Hypothalamus (tissue), 51 donors: Measurements from ENCODE around the gene BTBD16.

Experiments used
- DNase-seq, 51 donors: peaks; one replicate each; lab custom pipeline; 2025; lab: John Stamatoyannopoulos, UW

BTBD16 gene

DNA sequence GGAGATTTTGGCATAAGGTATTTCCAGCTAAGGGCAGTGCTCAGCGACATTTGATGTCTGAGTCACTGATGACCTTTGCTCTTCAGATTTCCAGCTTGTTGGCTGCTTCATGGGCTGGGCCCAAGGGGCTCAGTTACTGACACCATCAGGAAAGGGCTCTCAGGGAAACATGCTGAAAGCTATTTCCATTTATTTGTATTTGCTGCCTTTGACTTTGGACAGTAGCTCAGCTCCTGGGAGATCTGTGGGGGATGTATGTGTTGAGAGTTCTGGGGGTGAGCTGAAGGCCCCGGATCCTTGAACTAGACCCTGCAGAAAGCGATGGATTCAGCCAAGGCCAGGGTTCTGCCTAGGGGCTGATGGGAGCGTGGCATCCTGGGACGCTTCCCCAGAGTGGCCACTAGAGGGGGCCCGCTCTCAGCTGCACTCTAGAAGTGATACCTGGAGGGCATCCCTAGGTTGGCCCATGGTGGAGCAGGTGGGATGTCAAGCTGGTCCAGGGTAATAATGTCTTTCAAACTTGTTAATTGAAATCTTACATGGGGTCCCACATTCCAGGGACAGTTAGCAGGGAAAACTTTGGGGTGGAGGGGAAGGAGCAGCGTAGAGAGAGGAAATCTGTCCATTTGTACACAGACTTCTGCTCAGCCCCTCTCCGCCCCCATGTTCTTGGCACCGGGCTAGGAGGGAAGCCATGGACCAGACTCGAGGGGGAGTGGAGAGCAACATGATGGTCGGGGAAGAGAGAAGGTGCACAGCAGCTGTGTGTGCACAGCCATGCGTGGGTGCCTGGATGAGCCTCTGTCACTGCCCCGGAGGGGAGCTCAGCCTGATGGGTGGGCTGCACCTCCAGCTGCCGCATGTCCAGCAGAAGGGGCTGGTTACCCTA lies 3.0 kb upstream of the BTBD16 start:
- peak in 27 of 51 donors; percentile 6 to 70 (median 23) for DNase-seq

- no peak for DNase-seq
These were observed 1.9 kb upstream of the BTBD16 start for GRCh38 chr10:122269059-122269687.

GRCh38 chr10:122273966-122274545 lies 3.0 kb downstream of the BTBD16 start:
- no peak for DNase-seq

- DNase-seq = no peak
These were observed 5.6 kb downstream of the BTBD16 start for GRCh38 chr10:122276611-122277208.

DNA sequence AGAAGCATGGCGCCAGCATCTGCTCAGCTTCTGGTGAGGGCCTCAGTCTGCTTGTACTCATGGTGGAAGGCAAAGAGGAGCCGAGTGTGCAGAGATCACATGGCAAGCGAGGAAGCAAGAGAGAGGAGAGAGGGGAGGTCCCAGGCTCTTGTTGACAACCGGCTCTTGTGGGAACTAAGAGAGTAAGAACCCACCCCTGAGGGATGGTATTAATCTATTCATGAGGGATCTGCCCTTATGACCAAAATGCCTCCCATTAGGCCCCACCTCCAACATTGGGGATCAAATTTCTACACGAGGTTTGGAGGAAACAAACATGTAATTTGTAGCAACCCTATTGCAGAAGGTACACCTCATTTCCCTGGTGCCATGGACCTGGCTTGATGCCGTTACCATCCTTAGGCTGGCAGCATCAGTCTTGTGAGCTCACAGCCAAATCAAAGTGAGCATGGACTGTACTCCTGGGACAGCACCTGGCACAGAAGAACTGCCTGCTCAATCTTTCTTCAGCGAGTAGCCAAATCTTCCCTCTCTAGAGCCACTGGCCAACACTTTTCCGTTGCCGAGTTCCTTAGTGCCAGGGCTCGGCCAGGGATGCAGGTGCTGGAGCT lies 6.5 kb downstream of the BTBD16 start:
- no peak for DNase-seq

GRCh38 chr10:122279725-122280141 lies 8.6 kb downstream of the BTBD16 start:
- peak in 30 of 51 donors; percentile 9 to 68 (median 32) for DNase-seq

DNA sequence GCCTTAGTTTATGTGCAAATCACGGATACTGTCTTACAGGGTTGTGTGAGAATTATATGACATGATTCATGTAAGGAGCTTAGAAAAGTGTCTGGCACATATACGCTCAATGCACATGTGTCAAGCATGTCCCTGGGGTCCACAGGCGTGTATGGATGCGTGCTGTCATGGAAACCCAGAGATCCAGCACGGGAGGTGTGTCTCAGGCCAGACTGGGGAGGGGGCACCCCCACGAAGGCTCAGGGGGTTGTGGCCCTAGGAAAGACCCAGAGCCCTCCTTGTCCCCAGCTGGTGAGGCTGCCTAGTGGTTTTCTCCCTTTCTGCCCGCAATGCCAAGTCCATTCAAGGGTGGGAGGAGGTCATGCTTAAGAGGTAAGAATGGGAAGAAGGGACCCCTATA lies 9.1 kb downstream of the BTBD16 start:
- DNase-seq = no peak

DNA sequence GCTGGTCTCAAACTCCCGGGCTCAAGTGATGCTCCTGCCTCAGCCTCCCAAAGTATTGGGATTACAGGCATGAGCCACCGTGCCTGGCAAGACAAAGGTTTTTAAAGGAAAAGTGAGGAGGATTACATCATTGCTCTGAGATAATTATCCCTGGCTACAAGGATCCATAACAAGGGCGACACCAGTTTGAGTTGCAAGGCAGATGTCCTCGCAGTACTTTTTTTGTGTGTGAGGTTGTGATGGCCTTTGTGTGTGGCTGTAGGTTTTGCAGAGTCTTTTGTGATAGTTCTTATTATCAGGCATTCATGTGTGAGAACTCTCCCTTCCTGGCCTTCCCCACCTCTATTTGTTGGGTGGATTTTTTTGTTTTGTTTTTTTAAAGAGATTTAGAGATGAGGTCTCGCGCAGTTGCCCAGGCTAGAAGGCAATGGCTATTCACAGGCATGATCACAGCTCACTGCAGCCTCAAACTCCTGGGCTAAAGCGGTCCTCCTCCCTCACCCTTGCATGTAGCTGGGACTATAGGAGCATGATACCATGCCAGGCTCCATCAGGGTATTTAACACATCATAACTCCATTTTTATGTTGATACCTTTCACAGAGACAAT lies 10.0 kb downstream of the BTBD16 start:
- DNase-seq = no peak

- no peak for DNase-seq
These were observed 10.7 kb downstream of the BTBD16 start for GRCh38 chr10:122281751-122282150.

DNA sequence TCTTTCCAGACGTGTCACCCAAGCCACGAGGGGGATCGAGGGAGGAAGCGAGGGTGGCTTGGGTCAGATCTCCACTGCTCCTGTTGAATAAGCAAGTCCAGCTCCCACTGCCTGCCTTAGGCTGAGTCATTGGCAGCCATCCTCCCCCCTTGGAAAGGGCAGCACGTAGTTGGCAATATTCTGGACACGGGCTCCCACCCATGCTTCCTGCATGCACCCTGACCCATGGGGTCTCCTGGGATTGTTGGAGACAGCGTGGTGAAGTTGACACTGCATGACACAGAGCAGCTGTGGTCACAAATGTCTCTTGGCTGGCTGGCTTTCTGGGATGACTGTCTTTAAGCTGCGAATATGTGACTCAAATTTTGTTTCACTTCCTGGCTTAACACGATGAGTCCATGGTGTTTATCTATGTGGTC lies 11.2 kb downstream of the BTBD16 start:
- DNase-seq = no peak

DNA sequence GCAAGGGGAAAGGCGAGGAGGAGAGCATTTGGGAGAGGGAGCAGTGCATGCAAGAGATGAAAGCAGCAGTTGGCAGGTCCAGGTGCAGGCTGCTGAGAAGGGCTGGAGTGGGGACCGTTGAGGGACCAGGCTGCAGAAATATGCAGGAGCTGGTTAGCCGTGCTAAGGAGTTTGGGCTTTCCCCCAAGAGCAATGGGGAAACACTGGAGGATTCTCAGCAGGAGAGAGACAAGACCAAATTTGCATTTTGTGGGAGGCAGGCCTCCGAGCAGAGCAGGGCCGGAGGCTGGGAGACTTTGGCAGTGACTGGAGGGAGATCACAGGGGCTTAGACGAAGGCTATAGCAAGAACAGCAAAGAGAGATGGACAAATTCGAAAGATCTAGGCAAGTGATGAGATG lies 11.8 kb downstream of the BTBD16 start:
- no peak for DNase-seq

DNA sequence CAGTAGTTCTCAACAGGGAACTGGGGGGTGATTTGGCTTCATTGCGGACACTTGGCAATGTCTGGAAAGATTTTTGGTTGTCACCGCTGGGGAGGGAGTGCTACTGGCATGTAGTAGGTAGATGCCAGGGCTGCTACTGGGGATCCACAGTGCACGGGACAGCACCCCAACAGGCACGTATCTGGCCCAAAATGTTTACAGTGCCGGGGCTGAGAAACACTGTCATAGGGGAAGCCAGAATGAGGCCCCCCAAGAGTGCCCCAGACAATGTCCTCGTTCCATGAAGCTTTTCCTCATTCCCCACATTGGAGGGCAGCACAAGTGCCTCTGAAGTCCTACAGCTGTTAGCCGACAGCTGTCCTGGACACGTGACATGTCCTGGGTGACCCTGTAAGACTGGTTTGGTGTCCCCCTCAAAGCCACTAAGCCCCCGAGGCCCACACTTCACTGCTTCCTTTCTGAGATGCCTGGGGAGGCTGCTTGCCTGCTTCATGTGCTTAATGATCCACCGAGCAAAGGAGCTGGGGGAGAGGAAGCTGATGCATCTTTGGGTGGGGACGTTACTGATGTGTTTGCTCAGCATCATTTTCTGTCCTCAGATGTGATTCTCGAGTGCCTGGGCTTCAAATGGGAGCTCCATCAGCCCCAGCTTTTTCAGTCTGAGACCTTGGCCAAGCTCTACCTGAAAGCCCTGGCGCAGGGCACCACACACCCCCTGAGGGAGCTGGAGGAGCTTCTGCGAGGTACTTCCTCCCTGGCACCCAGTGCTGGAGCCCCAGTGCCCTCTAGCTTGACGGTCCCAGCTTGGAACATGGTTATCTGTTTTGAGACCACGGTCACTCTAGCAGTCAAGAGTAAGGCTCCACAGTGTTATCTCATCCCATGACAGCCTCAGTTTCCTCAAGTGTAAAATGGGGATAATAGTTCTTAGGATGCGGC lies 14.7 kb downstream of the BTBD16 start:
- no peak for DNase-seq

DNA sequence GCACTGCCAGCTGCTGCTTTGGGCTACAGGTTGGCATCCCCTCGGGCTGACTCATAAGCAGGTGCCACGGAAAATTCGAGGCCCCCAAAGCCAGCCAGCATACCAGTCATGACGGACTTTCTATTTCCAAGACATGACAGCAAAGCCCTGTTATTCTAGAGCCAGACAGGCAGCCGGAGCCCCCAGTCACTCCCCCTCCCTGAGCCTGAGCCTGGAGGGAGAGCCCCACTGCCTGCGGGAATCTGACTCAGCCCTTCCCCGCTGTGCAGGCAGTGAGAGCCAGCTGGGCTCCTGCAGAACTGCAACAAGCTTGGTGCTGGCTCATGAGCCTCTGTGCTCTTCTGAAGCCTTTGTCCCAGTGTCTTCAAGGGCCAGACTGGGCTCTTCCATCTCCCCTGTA lies 15.8 kb downstream of the BTBD16 start:
- peak in 30 of 51 donors; percentile 5 to 78 (median 41) for DNase-seq

DNA sequence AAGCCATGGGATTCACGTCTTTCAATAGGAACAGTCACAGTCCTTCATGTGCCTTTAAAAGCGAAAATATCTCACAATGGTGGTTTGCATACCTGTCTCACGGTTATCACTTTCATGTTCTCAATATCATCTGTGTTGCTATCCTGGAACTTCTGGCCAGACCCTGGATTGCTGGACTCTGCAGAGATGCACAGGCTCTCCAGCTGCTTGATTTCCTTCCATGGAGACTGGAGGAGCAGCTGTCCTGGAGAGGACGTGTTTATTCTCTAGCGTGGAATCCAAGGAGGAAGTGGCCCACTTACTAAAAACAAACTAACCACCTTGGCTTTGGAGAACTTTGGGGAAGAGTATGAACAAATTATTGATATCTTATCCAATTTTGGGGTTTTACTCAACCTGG lies 16.5 kb downstream of the BTBD16 start:
- DNase-seq = no peak

DNA sequence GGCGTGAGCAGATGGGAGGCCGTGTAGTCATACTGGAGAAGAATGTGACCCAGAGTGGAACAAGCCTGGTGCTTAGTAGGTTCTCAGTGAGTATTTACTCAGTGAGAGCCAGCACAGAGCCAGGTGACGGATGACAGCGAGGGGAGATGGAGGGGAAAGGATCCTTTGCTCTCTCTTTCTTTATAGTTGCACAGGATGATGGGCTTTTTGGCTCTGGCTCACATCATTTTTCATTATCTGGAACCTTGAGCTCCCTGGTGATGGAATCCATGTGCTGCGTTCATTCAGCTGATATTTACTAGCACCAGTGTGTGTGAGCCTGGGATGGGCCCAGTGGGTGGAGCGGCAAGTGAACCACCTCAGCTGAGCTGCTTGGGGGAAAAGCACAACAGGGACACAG lies 17.2 kb downstream of the BTBD16 start:
- no peak for DNase-seq

DNA sequence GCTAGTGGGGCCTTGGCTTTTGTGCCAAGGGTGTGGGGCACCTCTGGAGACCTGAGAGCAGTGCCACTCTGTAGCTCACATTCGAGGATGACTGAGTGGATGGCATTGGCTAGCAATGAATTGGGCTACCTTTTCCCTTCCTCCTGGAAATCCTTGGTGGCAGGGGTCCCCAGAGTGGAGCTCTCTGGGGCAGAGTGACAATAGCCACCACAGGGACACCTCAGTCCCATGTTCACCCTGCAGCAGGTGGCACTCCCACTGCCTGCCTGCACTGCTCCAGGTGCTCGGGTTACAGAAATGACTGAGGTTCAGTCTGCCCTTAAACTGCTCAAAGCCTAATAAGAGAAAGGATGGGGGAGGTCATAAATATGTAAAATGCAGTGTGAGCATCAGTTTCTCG lies 17.8 kb downstream of the BTBD16 start:
- no peak for DNase-seq

GRCh38 chr10:122290334-122290733 lies 19.2 kb downstream of the BTBD16 start:
- no peak for DNase-seq

- DNase-seq = no peak
These were observed 19.9 kb downstream of the BTBD16 start for GRCh38 chr10:122290833-122291532.

GRCh38 chr10:122291739-122292138 lies 20.6 kb downstream of the BTBD16 start:
- DNase-seq = no peak
